ENCODE results near the gene MBNL2.
"Not testable (repeated sequence)": the region's sequence is repeated elsewhere in the genome, so short reads cannot be mapped to it uniquely, and the experiment has no call there.

Gene MBNL2

GRCh38 chr13:97196340-97196739 lies 25.8 kb upstream of the MBNL2 start:
- DNase-seq (ENCODE audit: insufficient read length, low spot score) (no peak), FAIRE-seq (no peak)
- TF ChIP-seq POLR2A (IDR thresholded peaks at IDR 0.05; ENCODE audit: low read depth, low read length), result no peak

DNA sequence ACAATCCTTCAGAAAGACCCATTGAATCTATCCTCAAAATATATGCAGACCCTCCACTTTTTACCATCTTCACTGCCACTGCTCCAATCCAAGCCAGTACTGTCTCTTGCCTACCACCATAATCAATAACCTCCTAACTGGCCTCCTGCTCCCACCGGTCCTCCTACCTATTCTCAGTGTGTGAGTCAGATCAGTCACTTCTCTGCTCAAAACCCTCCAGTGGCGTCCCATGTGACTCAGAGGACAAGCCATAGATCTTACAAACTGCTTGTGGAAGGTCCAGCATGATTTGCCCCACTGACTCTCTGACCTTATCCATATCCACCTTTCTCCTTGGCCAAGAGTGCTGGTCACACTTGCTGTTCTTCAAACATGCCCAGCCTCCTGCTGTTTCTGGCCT lies 23.4 kb upstream of the MBNL2 start:
- no peak for DNase-seq (ENCODE audit: insufficient read length, low spot score)
- no peak for FAIRE-seq
- no peak for TF ChIP-seq POLR2A (IDR thresholded peaks at IDR 0.05; ENCODE audit: low read depth, low read length)

DNA sequence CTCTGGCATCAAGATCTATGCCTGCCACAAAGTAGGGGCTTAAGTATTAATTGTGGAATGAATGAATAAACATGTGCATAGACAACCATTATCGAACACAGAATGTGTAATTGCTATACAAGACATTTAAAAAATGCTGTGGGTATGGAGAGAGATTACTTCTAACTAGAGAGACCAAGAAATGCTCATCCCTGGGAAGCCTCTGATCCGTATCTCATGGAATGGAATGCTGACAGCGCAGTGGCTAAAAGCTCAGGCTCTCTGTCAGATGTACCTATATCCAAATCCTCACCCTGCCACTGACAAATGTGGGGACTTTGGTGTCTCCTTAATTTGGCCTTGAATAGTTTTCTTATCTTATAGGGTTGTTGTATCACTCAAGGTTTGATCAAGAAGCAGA lies 22.7 kb upstream of the MBNL2 start:
- DNase-seq (ENCODE audit: insufficient read length, low spot score), result no peak
- no peak for FAIRE-seq
- no peak for TF ChIP-seq POLR2A (IDR thresholded peaks at IDR 0.05; ENCODE audit: low read depth, low read length)

- no peak for TF ChIP-seq POLR2A (IDR thresholded peaks at IDR 0.05; ENCODE audit: low read depth, low read length)
- DNase-seq (ENCODE audit: insufficient read length, low spot score) (no peak), FAIRE-seq (no peak)
Observed at GRCh38 chr13:97200081-97200942, 21.8 kb upstream of the MBNL2 start.

DNA sequence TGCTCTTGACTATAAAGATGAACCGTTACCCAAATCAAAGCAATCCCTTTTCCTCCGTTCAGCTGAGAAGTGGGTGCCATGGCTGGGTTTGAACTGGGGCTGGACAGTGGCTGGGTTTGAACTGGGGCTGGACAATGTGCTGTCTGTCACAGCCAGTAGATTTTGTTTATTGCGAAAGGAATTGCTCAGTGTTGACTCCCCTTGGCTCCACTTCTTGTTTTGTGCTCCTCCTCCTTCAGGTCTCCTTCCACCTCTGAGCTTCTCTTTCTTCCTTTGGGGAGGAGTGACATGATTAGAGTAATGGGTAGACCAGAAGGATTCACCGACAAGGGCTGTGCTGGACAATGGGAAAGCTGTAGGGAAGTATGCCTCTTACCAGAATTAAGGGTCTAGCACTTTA lies 19.4 kb upstream of the MBNL2 start:
- DNase-seq (ENCODE audit: insufficient read length, low spot score), result no peak
- FAIRE-seq, result no peak
- no peak for TF ChIP-seq POLR2A (IDR thresholded peaks at IDR 0.05; ENCODE audit: low read depth, low read length)

- FAIRE-seq, result no peak
- DNase-seq (ENCODE audit: insufficient read length, low spot score), result no peak
- TF ChIP-seq POLR2A (IDR thresholded peaks at IDR 0.05; ENCODE audit: low read depth, low read length), result no peak
Observed at GRCh38 chr13:97205465-97205864, 16.7 kb upstream of the MBNL2 start.

GRCh38 chr13:97205982-97206381 lies 16.2 kb upstream of the MBNL2 start:
- TF ChIP-seq POLR2A (IDR thresholded peaks at IDR 0.05; ENCODE audit: low read depth, low read length), result no peak
- DNase-seq (ENCODE audit: insufficient read length, low spot score) (peak; percentile 27), FAIRE-seq (peak; percentile 96)

DNA sequence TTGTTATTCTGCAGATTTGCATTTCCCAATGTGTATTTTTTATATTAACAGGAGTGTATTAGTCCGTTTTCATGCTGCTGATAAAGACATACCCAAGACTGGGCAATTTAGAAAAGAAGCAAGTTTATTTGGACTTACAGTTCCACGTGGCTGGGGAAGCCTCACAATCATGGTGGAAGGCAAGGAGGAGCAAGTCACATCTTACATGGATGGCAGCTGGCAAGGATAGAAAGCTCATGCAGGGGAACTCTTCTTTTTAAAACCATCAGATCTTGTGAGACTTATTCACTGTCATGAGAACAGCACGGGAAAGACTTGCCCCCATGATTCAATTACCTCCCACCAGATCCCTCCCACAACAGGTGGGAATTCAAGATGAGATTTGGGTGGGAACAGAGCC lies 14.9 kb upstream of the MBNL2 start:
- not testable (repeated sequence) for DNase-seq (ENCODE audit: insufficient read length, low spot score); FAIRE-seq

- DNase-seq (ENCODE audit: insufficient read length, low spot score) (no peak), FAIRE-seq (peak; percentile 52)
- no peak for TF ChIP-seq POLR2A (IDR thresholded peaks at IDR 0.05; ENCODE audit: low read depth, low read length)
Observed at GRCh38 chr13:97211300-97211699, 10.8 kb upstream of the MBNL2 start.

DNA sequence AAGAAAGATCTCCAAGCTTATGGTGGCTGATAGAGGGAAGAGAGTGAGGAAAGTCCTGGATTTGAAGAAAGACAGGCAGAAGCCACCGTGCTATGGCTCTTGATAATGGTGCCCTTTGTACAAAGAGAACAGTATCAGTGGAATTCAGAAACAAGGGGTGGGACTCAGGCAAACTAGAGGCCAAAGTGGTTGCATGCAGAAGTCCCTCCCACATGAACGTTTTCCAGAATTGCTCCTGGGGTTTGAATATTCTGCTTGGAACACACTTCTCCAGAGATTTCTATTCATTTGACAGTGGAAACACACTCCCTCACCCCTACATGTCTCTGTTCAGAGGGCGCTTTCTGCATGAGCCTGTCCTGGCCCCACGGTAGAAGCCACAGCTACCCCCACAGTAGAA lies 10.1 kb upstream of the MBNL2 start:
- no peak for DNase-seq (ENCODE audit: insufficient read length, low spot score)

GRCh38 chr13:97212601-97213040 lies 9.5 kb upstream of the MBNL2 start:
- FAIRE-seq, result peak; percentile 87
- no peak for TF ChIP-seq POLR2A (IDR thresholded peaks at IDR 0.05; ENCODE audit: low read depth, low read length)
- DNase-seq (ENCODE audit: insufficient read length, low spot score), result peak; percentile 20

More for the DNA sequence above, 10.1 kb upstream of the MBNL2 start:
- TF ChIP-seq POLR2A (IDR thresholded peaks at IDR 0.05; ENCODE audit: low read depth, low read length), result no peak
- FAIRE-seq, result no peak

DNA sequence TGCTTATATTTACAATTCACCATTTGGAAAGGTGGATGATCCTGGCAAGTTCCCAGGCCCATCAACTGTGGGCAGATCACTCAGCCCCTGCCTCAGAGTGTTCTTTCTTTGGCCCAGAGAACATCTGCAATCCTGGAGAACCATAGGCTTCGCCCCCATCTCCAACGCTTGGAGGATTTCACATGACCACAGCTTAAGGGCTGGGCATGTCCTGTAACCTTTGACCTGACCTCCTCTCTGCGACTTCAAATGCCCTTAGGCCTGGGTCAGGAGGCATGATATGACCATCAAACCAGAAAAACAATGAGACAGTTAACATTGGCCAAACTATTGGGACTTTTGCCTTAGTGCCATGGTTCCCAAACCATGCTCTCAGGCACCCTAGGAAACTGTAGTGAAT lies 7.2 kb upstream of the MBNL2 start:
- DNase-seq (ENCODE audit: insufficient read length, low spot score) (no peak), FAIRE-seq (no peak)
- TF ChIP-seq POLR2A (IDR thresholded peaks at IDR 0.05; ENCODE audit: low read depth, low read length), result no peak

- DNase-seq (ENCODE audit: insufficient read length, low spot score), result no peak
- TF ChIP-seq POLR2A (IDR thresholded peaks at IDR 0.05; ENCODE audit: low read depth, low read length), result no peak
- FAIRE-seq, result peak; percentile 36
Observed at GRCh38 chr13:97215325-97215724, 6.8 kb upstream of the MBNL2 start.

GRCh38 chr13:97219226-97219625 lies 2.9 kb upstream of the MBNL2 start:
- TF ChIP-seq POLR2A (IDR thresholded peaks at IDR 0.05; ENCODE audit: low read depth, low read length), result no peak
- peak; percentile 45 for FAIRE-seq
- DNase-seq (ENCODE audit: insufficient read length, low spot score), result no peak

DNA sequence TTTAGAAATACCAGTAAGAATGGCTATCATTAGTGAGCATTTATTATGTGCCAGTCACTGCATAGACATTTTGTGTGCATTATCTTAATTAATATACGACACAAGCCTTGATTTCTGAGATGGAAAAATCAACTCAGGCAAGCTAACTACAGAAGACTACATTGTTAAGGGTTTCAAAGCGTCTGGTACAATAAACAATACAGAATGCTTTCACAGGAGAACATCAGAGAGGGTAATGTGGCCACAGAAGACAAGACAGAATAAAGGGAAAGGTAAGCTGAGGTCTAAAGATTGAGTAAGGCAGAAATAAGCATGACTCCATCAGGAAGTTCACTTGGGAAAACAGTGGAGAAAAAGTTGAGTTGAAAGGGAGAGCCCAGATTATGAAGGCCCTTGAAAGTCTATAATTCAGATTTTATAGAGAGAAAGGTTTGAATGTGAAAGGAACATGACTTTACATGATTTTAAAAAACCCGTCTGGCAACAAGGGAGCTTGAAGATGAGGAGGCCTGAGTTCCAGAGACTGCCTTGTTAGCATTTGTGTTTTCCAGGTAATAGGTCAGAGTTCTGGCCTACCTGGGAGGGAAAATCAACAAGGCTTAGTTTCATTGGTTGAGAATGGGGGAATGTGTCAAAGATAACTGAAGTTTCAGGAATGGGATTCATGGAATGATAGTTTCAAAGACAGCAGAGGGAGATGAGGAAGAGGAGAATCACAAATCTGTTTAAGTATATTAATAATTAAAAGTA lies 1.8 kb upstream of the MBNL2 start:
- peak; percentile 50 for FAIRE-seq
- TF ChIP-seq POLR2A (IDR thresholded peaks at IDR 0.05; ENCODE audit: low read depth, low read length), result no peak
- no peak for DNase-seq (ENCODE audit: insufficient read length, low spot score)

Data from H54 (cell line).